ENCODE measurements around the gene SLC15A5.

The SLC15A5 gene

GRCh38 chr12:16277585-16277984, at the start of gene SLC15A5:
Gene SLC15A5 (minus strand): TSS chr12:16277685. CDS start chr12:16277685, 0 bp downstream.
- no peak for DNase-seq

- peak; percentile 73 for DNase-seq
Measured at GRCh38 chr12:16325426-16325825, 47.9 kb upstream of the SLC15A5 start.

GRCh38 chr12:16324772-16325171, 47.3 kb upstream of the SLC15A5 start:
- no peak for DNase-seq

GRCh38 chr12:16324272-16324671, 46.8 kb upstream of the SLC15A5 start:
- DNase-seq = no peak

GRCh38 chr12:16323638-16324037, 46.2 kb upstream of the SLC15A5 start:
- peak; percentile 12 for DNase-seq

- DNase-seq = peak; percentile 71
Measured at GRCh38 chr12:16323010-16323409, 45.5 kb upstream of the SLC15A5 start.

GRCh38 chr12:16310934-16311333, 33.4 kb upstream of the SLC15A5 start:
- no peak for DNase-seq

- DNase-seq = no peak
Measured at GRCh38 chr12:16307856-16308475, 30.5 kb upstream of the SLC15A5 start.

- DNase-seq = no peak
Measured at GRCh38 chr12:16303939-16304338, 26.5 kb upstream of the SLC15A5 start.

GRCh38 chr12:16300736-16301135, 23.3 kb upstream of the SLC15A5 start:
- no peak for DNase-seq

GRCh38 chr12:16300122-16300521, 22.6 kb upstream of the SLC15A5 start:
- no peak for DNase-seq

- no peak for DNase-seq
Measured at GRCh38 chr12:16299403-16299802, 21.9 kb upstream of the SLC15A5 start.

- DNase-seq = no peak
Measured at GRCh38 chr12:16297521-16297920, 20.0 kb upstream of the SLC15A5 start.

GRCh38 chr12:16294376-16294956, 17.0 kb upstream of the SLC15A5 start:
- DNase-seq = no peak

GRCh38 chr12:16291032-16291431, 13.5 kb upstream of the SLC15A5 start:
- no peak for DNase-seq

- DNase-seq = no peak
Measured at GRCh38 chr12:16285586-16285985, 8.1 kb upstream of the SLC15A5 start.

GRCh38 chr12:16282978-16283377, 5.5 kb upstream of the SLC15A5 start:
- no peak for DNase-seq

GRCh38 chr12:16282081-16282480, 4.6 kb upstream of the SLC15A5 start:
- no peak for DNase-seq

GRCh38 chr12:16281157-16281556, 3.7 kb upstream of the SLC15A5 start:
- no peak for DNase-seq

GRCh38 chr12:16272222-16272621, 5.3 kb downstream of the SLC15A5 start:
- no peak for DNase-seq

GRCh38 chr12:16271062-16271461, 6.4 kb downstream of the SLC15A5 start:
- no peak for DNase-seq

- DNase-seq = no peak
Measured at GRCh38 chr12:16269946-16270345, 7.5 kb downstream of the SLC15A5 start.

- DNase-seq = no peak
Measured at GRCh38 chr12:16266085-16266484, 11.4 kb downstream of the SLC15A5 start.

- no peak for DNase-seq
Measured at GRCh38 chr12:16261944-16262475, 15.5 kb downstream of the SLC15A5 start.

- no peak for DNase-seq
Measured at GRCh38 chr12:16260206-16260605, 17.3 kb downstream of the SLC15A5 start.

Data from NCI-H2029 (cell line).